ENCODE data around the gene TGM3. TPM values are rescaled to one million over a fixed set of nuclear protein-coding genes. Genes with fewer than 3 reads are reported as not detected.

TGM3 gene
- total and polyA plus RNA-seq, 2 experiments from 2014 or later = 0.08 TPM; not detected in 1

GRCh38 chr20:2387180-2387577 lies 91.4 kb downstream of the TGM3 start:
- Histone ChIP-seq H3K9me2 (ENCODE audit: insufficient read depth) (peaks cover 10% of the 10 kb centered on the region; the same call in 1 of the 2 replicates), H3K27me3 (ENCODE audit: insufficient read depth) (no peaks in the 10 kb centered on the region), H3K4me1 (ENCODE audit: insufficient read depth) (no peaks in the 10 kb centered on the region), H3K27ac (ENCODE audit: low read depth) (no peak overlapping the region), H3K4me2 (no peak overlapping the region), H3K36me3 (ENCODE audit: insufficient read depth) (no peaks in the 10 kb centered on the region), H2AFZ (peak overlapping the region; percentile 45; the same call in 1 of the 2 replicates), H3K79me2 (replicated peaks; ENCODE audit: insufficient read depth) (no peaks in the 10 kb centered on the region), H3K4me3 (no peak overlapping the region), H3F3A (replicated peaks; ENCODE audit: low read depth) (no peaks in the 10 kb centered on the region), H4K20me1 (replicated peaks; ENCODE audit: insufficient read depth) (no peaks in the 10 kb centered on the region)
- H3K4me3 Mint-ChIP-seq = no peak overlapping the region
- H3K27ac Mint-ChIP-seq = peak overlapping the region; percentile 81; the same call in 1 of the 2 replicates
- no peaks in the 10 kb centered on the region for H3K36me3 Mint-ChIP-seq (ENCODE audit: low read depth)
- H3K9me3 Mint-ChIP-seq = peaks cover 4% of the 10 kb centered on the region; the same call in 1 of the 3 replicates
- H3K4me1 Mint-ChIP-seq = 0 out of 3 replicates have a peak, but pooled peaks cover 2% of the 10 kb centered on the region
- peak; percentile 81 to 87 for TF ChIP-seq CTCF (conservative IDR thresholded peaks at IDR 0.05; ENCODE audit: low read depth in 2 of 2)
- no peak for TF ChIP-seq ZNF462 (CRISPR knock-in tag; IDR thresholded peaks at IDR 0.05)
- no peak for TF ChIP-seq ETS1 (IDR thresholded peaks at IDR 0.05)
- ATAC-seq = peak; percentile 97
- peaks cover 6% of the 10 kb centered on the region for H3K27me3 Mint-ChIP-seq (ENCODE audit: insufficient read depth, low read depth, poor library complexity)
- DNase-seq (ENCODE audit: low spot score) = peak; percentile 74
